Measurements from ENCODE around the gene HEPACAM. TPM values are rescaled to one million over a fixed set of nuclear protein-coding genes. Genes with fewer than 3 reads are reported as not detected.

Gene HEPACAM
- total RNA-seq, 4 donors from 2014 or later, result 0.67 to 1.7 TPM; not detected in 2

- Histone ChIP-seq H3K4me3 (no peak overlapping the region), H3K9me3 (no peaks in the 10 kb centered on the region), H3K4me1 (no peaks in the 10 kb centered on the region), H3K36me3 (no peaks in the 10 kb centered on the region), H3K27me3 (no peaks in the 10 kb centered on the region), H3K27ac (no peak overlapping the region)
- TF ChIP-seq, protein P1, sequence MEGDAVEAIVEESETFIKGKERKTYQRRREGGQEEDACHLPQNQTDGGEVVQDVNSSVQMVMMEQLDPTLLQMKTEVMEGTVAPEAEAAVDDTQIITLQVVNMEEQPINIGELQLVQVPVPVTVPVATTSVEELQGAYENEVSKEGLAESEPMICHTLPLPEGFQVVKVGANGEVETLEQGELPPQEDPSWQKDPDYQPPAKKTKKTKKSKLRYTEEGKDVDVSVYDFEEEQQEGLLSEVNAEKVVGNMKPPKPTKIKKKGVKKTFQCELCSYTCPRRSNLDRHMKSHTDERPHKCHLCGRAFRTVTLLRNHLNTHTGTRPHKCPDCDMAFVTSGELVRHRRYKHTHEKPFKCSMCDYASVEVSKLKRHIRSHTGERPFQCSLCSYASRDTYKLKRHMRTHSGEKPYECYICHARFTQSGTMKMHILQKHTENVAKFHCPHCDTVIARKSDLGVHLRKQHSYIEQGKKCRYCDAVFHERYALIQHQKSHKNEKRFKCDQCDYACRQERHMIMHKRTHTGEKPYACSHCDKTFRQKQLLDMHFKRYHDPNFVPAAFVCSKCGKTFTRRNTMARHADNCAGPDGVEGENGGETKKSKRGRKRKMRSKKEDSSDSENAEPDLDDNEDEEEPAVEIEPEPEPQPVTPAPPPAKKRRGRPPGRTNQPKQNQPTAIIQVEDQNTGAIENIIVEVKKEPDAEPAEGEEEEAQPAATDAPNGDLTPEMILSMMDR (IDR thresholded peaks at IDR 0.05), result no peak
- TF ChIP-seq POLR2A (IDR thresholded peaks at IDR 0.05), result no peak
- DNase-seq, result no peak
Measured at GRCh38 chr11:124942466-124943253, 6.8 kb upstream of the HEPACAM start.

DNA sequence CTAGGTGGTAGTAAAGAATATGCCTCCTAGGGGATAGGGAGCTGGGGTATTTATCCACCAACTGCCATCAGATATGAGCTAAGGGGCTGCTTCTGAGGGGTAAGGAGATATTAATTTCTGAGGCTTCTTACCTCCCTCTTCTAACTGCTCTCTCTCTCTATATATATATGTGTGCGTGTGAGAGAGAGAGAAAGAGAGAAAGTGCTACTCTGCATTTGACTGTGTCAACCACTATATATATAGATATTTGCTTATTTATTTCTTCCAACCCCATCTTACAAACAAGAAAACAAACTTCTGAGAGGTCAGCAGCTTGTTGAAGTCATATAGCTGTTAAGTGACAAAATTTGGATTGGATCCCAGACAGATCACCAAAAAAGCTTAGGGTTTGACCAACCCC lies 5.9 kb upstream of the HEPACAM start:
- TF ChIP-seq POLR2A (IDR thresholded peaks at IDR 0.05), result no peak
- TF ChIP-seq, protein P1 (IDR thresholded peaks at IDR 0.05), result no peak
- H3K9me3 ChIP-seq, result no peaks in the 10 kb centered on the region

DNA sequence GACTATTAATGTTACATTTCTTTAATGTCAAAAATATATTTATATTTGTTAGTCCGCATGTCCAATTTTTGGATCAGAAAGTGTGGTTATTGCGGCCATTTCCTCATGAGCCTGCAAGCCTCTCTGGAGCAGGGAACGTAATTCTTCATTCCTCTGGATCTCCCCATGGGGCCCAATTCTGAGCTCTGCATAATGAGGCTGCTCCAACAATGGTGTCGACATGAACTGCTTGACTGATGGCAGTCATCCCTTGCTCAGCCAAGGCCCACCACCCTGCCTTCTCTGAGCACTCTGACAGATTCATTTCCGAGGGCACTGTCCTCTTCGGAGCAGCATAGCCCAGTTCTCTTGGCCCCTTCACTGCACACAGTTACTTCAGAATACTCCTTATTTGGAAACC lies 3.1 kb upstream of the HEPACAM start:
- H3K27me3 ChIP-seq, result no peaks in the 10 kb centered on the region
- no peak overlapping the region for H3K4me3 ChIP-seq
- no peaks in the 10 kb centered on the region for H3K36me3 ChIP-seq
- H3K4me1 ChIP-seq, result no peaks in the 10 kb centered on the region
- DNase-seq, result no peak
- TF ChIP-seq, protein P1 (IDR thresholded peaks at IDR 0.05), result no peak
- no peak for TF ChIP-seq POLR2A (IDR thresholded peaks at IDR 0.05)
- H3K27ac ChIP-seq, result no peak overlapping the region
- no peaks in the 10 kb centered on the region for H3K9me3 ChIP-seq

More for the DNA sequence above, 5.9 kb upstream of the HEPACAM start:
- H3K4me3 ChIP-seq, result no peak overlapping the region
- no peaks in the 10 kb centered on the region for H3K27me3 ChIP-seq
- DNase-seq, result no peak
- H3K36me3 ChIP-seq, result no peaks in the 10 kb centered on the region
- H3K4me1 ChIP-seq, result no peaks in the 10 kb centered on the region
- H3K27ac ChIP-seq, result no peak overlapping the region

DNA sequence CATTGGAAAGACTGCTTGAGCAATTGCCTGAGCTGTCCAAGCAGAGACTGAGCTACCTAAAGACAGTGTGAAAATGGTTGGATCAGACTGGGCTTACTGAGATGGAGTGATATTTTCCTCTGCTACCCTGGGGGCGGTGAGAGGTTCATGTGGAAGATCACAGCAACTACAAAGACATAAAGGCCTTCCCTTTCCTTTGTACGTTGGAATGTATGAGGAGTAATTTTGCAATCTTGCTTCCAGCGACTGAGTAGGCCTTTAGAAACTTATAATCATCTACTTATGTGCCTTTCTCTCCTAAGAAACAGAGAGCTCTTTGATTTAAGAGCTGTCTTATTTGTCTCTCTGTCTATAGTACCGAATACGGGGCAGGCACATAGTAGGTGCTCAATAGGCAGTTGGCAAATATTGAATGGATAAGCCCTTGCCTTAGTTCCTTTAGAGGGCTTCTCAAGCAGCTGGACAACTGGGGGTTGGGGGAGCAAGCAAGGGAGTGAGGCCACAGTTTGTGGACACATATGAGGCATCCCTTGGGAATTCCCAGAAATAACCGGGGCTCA lies 2.4 kb upstream of the HEPACAM start:
- Histone ChIP-seq H3K27me3 (no peaks in the 10 kb centered on the region), H3K9me3 (no peaks in the 10 kb centered on the region), H3K4me1 (no peaks in the 10 kb centered on the region), H3K4me3 (no peak overlapping the region), H3K36me3 (no peaks in the 10 kb centered on the region), H3K27ac (no peak overlapping the region)
- TF ChIP-seq, protein P1 (IDR thresholded peaks at IDR 0.05), result no peak
- TF ChIP-seq POLR2A (IDR thresholded peaks at IDR 0.05), result no peak
- DNase-seq, result no peak

DNA sequence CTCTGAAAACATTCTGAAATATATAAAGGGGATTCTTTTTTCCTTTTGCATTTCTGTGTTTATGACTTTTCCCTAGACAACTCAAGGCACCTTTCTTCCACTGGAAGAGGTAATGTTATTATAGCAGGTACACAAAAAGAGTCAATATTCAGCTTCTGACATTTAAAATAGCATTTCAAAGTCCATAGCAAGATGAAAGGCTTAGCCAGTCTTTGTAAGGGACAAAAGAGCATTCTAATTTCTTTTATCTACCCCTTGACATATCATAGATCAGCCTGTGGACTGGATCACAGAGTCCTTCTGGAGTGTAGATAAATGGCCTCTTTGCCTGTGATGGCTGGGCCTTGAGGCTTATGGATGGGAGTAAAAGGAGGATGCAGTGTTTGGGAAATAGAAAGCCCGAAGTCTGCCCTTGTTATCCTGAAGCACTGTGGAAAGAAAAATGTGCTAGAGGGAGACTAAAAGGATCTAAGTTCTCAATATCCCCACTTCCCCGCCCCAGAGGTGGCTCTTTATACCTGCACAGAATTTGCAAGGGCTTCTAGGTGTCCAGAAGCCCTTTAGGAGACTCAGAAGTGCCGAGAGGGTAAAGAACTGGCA lies 1.6 kb upstream of the HEPACAM start:
- TF ChIP-seq, protein P1 (IDR thresholded peaks at IDR 0.05), result no peak
- no peak for TF ChIP-seq POLR2A (IDR thresholded peaks at IDR 0.05)
- H3K9me3 ChIP-seq, result no peaks in the 10 kb centered on the region
- no peaks in the 10 kb centered on the region for H3K4me1 ChIP-seq
- no peak overlapping the region for H3K27ac ChIP-seq
- no peak overlapping the region for H3K4me3 ChIP-seq
- H3K36me3 ChIP-seq, result no peaks in the 10 kb centered on the region
- H3K27me3 ChIP-seq, result no peaks in the 10 kb centered on the region
- DNase-seq, result no peak
